Activated CD8-positive, alpha-beta T cell treated with anti-CD3 and anti-CD28 coated beads, Interleukin-2, amount 10 ng/mL, durations not matched to agents 7 days and 5 days (primary cell): ENCODE measurements around the gene MRGPRD. TPM values are rescaled to one million over a fixed set of nuclear protein-coding genes. Genes with fewer than 3 reads are reported as not detected.

Source experiments
- ATAC-seq: fragments of 150-1000 bp; cut with Tn5 transposase; one replicate; pipeline ENCODE4 v1.10.0; 2021; ENCODE audit warnings: moderate library complexity
- CTCF ChIA-PET: fragments of 350-600 bp; sonication (Branson Sonifier 250); formaldehyde crosslinking; loops from one replicate; lab custom pipeline; 2021; ENCODE audit warnings: antibody characterized with exemption; lab: Charles Lee
- POLR2A ChIA-PET: fragments of 350-600 bp; sonication (Branson Sonifier 250); formaldehyde crosslinking; loops from one replicate; lab custom pipeline; 2021; ENCODE audit warnings: antibody characterized with exemption; lab: Charles Lee
- DNase-seq: peaks from one replicate; pipeline ENCODE4 v3.0.0-alpha.2; 2020
- H3K27ac Mint-ChIP-seq: one replicate; pipeline ENCODE4 v1.8.0; 2021; ENCODE audit warnings: mild to moderate bottlenecking, mixed read lengths
- H3K27me3 Mint-ChIP-seq: one replicate; pipeline ENCODE4 v1.8.0; 2021; ENCODE audit warnings: low read depth, mixed read lengths
- H3K36me3 Mint-ChIP-seq: one replicate; pipeline ENCODE4 v1.8.0; 2021; ENCODE audit warnings: low read depth, mixed read lengths
- H3K4me1 Mint-ChIP-seq: one replicate; pipeline ENCODE4 v1.8.0; 2021; ENCODE audit warnings: low read depth, mixed read lengths
- H3K4me3 Mint-ChIP-seq: one replicate; pipeline ENCODE4 v1.8.0; 2021; ENCODE audit warnings: mild to moderate bottlenecking, mixed read lengths
- H3K9me3 Mint-ChIP-seq: one replicate; pipeline ENCODE4 v1.8.0; 2022; ENCODE audit warnings: mixed read lengths; ENCODE audit not compliant: insufficient read depth
- total RNA-seq, 2 experiments: library from RNA; stranded (reverse); gene quantifications; one replicate each; pipeline ENCODE4 v1.2.3, GENCODE V29; 2021

MRGPRD gene
- total RNA-seq, 2 experiments from 2014 or later: not detected

DNA sequence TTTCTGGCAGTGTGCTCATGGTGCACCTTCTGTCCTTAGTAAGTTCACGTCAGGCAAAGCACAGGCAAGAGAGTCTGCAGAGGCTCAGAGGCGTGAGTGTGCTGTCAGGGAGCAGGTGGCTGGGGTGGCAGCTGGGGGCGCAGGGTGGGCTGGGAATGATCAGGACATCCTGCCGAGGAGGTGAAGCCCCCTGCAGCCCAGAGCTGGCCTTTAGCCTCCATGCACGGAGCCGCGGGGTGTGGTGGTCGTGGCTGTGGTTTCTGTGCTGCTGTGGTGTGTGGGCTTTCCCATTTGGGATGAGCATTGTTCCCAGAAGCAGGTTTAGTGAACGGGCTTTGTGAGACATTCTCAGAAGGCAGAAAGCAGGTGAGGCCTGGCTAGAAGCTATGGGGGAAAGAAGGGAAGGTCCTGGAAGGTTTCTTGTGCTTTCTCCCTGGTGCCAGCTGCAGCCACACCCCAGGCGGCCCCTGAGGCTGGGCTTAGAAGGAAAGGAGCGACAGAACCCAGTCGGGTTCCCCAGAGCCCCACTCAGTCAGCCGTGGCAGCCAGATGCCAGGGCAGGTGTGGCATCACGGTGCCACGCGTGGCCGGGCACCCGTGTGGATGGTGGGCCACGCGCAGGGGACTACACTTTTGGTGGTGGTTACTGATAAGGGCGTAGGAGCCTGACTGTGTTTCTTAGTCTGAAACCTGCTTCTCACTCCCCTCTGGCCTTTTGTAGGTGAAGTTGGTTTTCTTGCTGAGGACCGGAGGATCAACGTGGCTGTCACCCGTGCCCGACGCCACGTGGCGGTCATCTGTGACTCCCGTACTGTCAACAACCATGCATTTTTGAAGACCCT lies 45.0 kb downstream of the MRGPRD start:
- Mint-ChIP-seq H3K9me3 (no peaks in the 10 kb centered on the region), H3K27me3 (no peaks in the 10 kb centered on the region), H3K4me3 (no peak overlapping the region), H3K4me1 (no peaks in the 10 kb centered on the region), H3K27ac (no peak overlapping the region), H3K36me3 (peaks cover 4% of the 10 kb centered on the region)
- CTCF ChIA-PET: no interaction called here
- no peak for ATAC-seq
- no peak for DNase-seq
- POLR2A ChIA-PET: no interaction called here

DNA sequence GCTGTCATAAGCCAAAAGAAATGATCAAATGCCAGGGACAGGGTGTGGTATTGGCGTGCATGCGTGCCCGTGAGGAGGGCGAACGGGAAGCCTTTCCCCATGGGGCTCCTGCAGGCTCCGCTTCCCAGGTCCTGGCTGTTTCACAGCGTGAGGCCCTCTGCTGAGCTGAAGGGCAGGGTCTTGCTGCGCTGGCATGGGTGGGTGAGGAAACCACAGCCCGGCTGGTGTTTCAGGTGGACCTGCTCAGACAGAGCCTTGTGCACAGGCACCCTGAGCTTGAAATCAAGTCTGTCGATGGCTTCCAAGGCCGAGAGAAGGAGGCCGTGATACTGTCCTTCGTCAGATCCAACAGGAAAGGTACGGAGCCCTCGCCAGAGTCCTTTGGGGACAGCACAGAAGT lies 45.7 kb downstream of the MRGPRD start:
- Mint-ChIP-seq H3K27me3 (no peaks in the 10 kb centered on the region), H3K4me1 (no peaks in the 10 kb centered on the region), H3K36me3 (peaks cover 10% of the 10 kb centered on the region), H3K9me3 (no peaks in the 10 kb centered on the region), H3K4me3 (no peak overlapping the region), H3K27ac (no peak overlapping the region)
- POLR2A ChIA-PET: no interaction called here
- CTCF ChIA-PET: no interaction called here
- DNase-seq: no peak
- no peak for ATAC-seq

DNA sequence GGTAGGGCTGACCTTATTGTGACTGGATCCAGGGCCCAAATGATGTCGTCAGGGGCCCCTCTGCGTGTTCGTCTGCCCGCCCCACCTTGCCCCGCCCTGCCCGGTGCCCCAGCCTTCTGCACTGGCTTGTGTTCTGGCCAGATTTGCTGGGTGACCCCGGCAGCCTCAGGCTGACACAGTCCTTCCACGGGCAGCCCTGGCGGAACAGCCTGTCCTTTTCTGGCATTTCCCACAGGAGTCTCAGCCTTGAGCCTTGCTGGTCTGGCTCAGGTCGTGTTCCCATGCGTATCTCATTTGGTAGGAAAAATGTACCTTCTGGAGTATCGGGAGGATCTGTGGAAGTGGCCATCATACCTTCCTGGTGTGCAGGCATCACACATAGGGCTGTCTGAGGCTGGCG lies 46.1 kb downstream of the MRGPRD start:
- Mint-ChIP-seq H3K9me3 (no peaks in the 10 kb centered on the region), H3K4me1 (no peaks in the 10 kb centered on the region), H3K27ac (no peak overlapping the region), H3K4me3 (no peak overlapping the region), H3K27me3 (no peaks in the 10 kb centered on the region), H3K36me3 (peaks cover 12% of the 10 kb centered on the region)
- CTCF ChIA-PET: no interaction called here
- no peak for ATAC-seq
- DNase-seq: no peak
- POLR2A ChIA-PET: no interaction called here

- ChIA-PET CTCF (no interaction called here), POLR2A (no interaction called here)
- no peaks in the 10 kb centered on the region for H3K27me3 Mint-ChIP-seq
- no peaks in the 10 kb centered on the region for H3K4me1 Mint-ChIP-seq
- H3K27ac Mint-ChIP-seq: no peak overlapping the region
- ATAC-seq: no peak
- no peaks in the 10 kb centered on the region for H3K9me3 Mint-ChIP-seq
- no peak overlapping the region for H3K4me3 Mint-ChIP-seq
- peaks cover 16% of the 10 kb centered on the region for H3K36me3 Mint-ChIP-seq
- DNase-seq: no peak
These were observed 46.5 kb downstream of the MRGPRD start for GRCh38 chr11:68934321-68934645.

DNA sequence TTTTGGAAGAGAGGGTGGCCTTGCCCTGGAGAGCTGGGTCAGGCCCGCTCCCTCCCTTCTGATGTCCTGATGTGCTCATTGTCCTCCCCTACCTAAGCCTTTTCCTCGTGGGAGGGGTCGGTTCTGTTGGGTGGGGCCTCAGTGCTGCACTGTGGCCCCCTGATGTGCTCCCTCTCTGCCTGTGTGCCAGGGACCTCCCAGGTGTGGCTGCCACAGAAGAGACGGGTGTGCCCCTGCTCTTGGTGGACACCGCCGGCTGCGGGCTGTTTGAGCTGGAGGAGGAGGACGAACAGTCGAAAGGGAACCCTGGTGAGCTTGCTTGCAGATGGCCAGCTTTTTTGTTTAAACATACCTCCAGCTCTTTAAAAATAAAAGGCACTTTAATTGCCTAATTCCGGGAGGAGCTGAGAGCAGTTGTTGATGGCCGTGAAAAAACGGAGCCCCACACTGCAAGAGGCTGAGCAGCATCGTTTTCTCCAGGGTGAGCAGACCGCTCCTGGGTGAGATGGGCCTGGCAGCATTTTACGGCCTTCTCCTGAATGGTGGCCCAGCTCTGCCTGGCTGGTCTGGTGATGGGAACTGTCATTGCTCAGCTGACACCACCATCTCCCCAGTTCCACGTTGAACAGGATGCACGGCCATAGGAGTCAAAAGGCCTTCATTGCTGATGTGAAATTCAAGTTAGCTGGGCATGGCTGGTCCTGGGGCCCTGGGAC lies 47.0 kb downstream of the MRGPRD start:
- DNase-seq: no peak
- no peaks in the 10 kb centered on the region for H3K9me3 Mint-ChIP-seq
- no peak overlapping the region for H3K4me3 Mint-ChIP-seq
- peaks cover 17% of the 10 kb centered on the region for H3K36me3 Mint-ChIP-seq
- ChIA-PET POLR2A (no interaction called here), CTCF (no interaction called here)
- H3K27ac Mint-ChIP-seq: no peak overlapping the region
- H3K4me1 Mint-ChIP-seq: no peaks in the 10 kb centered on the region
- ATAC-seq: no peak
- H3K27me3 Mint-ChIP-seq: no peaks in the 10 kb centered on the region

GRCh38 chr11:68932933-68933577 lies 47.7 kb downstream of the MRGPRD start:
- Mint-ChIP-seq H3K4me1 (peaks cover 2% of the 10 kb centered on the region), H3K36me3 (peaks cover 19% of the 10 kb centered on the region), H3K4me3 (no peak overlapping the region), H3K9me3 (no peaks in the 10 kb centered on the region), H3K27me3 (no peaks in the 10 kb centered on the region), H3K27ac (no peak overlapping the region)
- ChIA-PET CTCF (no interaction called here), POLR2A (no interaction called here)
- ATAC-seq (no peak), DNase-seq (no peak)

DNA sequence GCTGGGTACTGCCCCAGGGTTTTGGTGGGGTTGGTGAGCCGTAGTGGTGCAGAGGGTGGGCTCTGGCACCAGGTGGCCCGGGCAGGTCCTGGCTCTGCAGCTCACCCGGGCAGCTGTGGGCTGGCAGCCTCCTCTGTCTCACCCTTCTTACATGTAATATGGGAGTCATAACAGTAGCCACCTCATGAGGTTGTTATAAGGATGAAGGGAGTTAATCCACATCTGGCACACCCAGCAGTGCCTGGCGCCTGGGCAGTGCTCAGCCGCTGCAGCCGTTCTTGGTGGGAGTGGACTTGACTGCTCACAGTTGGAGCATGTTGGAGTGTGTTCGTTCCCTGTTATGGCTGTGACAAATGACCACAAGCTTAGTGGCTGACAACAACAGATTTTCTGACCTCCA lies 48.4 kb downstream of the MRGPRD start:
- ChIA-PET POLR2A (no interaction called here), CTCF (no interaction called here)
- H3K4me1 Mint-ChIP-seq: peaks cover 6% of the 10 kb centered on the region
- ATAC-seq (no peak), DNase-seq (no peak)
- H3K9me3 Mint-ChIP-seq: no peaks in the 10 kb centered on the region
- H3K4me3 Mint-ChIP-seq: no peak overlapping the region
- peaks cover 26% of the 10 kb centered on the region for H3K36me3 Mint-ChIP-seq
- no peaks in the 10 kb centered on the region for H3K27me3 Mint-ChIP-seq
- H3K27ac Mint-ChIP-seq: no peak overlapping the region

DNA sequence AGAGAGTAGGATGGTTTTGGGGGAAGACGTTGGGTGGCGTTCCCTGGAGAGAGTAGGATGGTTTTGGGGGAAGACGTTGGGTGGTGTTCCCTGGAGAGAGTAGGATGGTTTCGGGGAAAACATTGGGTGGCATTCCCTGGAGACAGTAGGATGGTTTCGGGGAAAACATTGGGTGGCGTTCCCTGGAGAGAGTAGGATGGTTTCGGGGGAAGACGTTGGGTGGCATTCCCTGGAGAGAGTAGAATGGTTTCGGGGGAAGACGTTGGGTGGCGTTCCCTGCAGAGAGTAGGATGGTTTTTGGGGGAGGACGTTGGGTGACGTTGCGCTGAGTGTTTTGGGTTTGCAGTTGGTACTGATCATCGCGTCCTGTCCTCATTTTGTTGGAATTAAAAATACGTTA lies 48.9 kb downstream of the MRGPRD start:
- no peaks in the 10 kb centered on the region for H3K27me3 Mint-ChIP-seq
- no peak overlapping the region for H3K27ac Mint-ChIP-seq
- POLR2A ChIA-PET: no interaction called here
- no peak overlapping the region for H3K4me3 Mint-ChIP-seq
- peaks cover 3% of the 10 kb centered on the region for H3K9me3 Mint-ChIP-seq
- H3K4me1 Mint-ChIP-seq: peaks cover 6% of the 10 kb centered on the region
- CTCF ChIA-PET: no interaction called here
- no peak for DNase-seq
- peaks cover 30% of the 10 kb centered on the region for H3K36me3 Mint-ChIP-seq
- ATAC-seq: no peak

DNA sequence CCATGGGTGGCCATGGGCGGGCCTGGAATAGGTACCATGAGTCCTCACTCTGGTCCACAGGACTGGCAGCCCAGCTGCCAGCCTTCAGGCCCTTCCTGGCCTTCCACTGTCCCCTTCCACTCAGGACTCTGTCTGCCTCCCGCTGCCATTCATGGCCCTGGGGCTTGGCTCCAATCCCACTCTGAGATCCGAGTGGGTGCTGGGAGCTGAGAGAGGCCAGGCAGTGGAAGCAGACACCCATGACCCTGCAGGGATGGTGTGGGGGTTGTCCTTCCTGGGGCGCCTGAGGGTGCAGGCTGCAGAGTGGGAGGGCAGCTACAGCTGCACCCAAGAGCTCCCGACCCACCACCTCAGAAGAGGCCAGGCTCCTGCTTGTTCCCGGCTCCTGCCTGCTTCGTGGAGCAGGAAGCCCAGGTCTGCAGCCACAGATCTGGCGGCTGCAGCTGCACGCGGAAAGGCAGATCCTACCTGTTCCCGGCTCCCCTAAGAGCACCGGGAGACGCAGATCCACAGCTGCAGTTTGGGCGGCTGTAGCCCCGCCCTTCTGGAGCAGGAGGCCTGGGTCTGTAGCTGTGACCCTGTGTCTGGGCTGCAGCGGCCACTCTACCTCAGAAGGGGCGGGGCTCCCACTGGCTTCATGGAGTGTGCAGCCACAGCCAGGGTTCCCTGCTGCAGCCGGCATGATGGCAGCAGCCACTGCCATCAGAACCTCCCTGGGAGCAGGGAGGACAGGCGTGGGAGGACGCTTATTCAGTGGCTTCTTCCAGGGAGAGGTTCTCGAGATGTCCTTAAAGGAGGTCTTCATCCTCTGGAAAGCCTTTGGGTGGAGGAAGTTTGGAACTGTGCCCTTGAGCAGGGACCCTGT lies 49.6 kb downstream of the MRGPRD start:
- CTCF ChIA-PET: no interaction called here

More for the DNA sequence above, 49.6 kb downstream of the MRGPRD start:
- POLR2A ChIA-PET: no interaction called here
- Mint-ChIP-seq H3K27ac (no peak overlapping the region), H3K4me3 (no peak overlapping the region), H3K36me3 (peaks cover 36% of the 10 kb centered on the region), H3K4me1 (peaks cover 6% of the 10 kb centered on the region), H3K27me3 (no peaks in the 10 kb centered on the region), H3K9me3 (peaks cover 5% of the 10 kb centered on the region)
- DNase-seq (no peak), ATAC-seq (no peak)
